ENCODE data around the gene KRT7.

KRT7 gene

GRCh38 chr12:52259657-52260243 lies 26.7 kb downstream of the KRT7 start:
- H3K4me3 ChIP-seq (ENCODE audit: low read depth, low read length), result no peak overlapping the region
- DNase-seq (ENCODE audit: low read depth), result no peak
- TF ChIP-seq CTCF (IDR thresholded peaks at IDR 0.05; ENCODE audit: control insufficient read depth, extremely low read depth, insufficient read depth), result no peak

GRCh38 chr12:52260361-52261207 lies 27.5 kb downstream of the KRT7 start:
- H3K4me3 ChIP-seq (ENCODE audit: low read depth, low read length), result no peak overlapping the region
- no peak for TF ChIP-seq CTCF (IDR thresholded peaks at IDR 0.05; ENCODE audit: control insufficient read depth, extremely low read depth, insufficient read depth)
- DNase-seq (ENCODE audit: low read depth), result no peak

GRCh38 chr12:52261208-52261484 lies 28.1 kb downstream of the KRT7 start:
- no peak overlapping the region for H3K4me3 ChIP-seq (ENCODE audit: low read depth, low read length)
- TF ChIP-seq CTCF (IDR thresholded peaks at IDR 0.05; ENCODE audit: control insufficient read depth, extremely low read depth, insufficient read depth), result no peak
- no peak for DNase-seq (ENCODE audit: low read depth)

- TF ChIP-seq CTCF (IDR thresholded peaks at IDR 0.05; ENCODE audit: control insufficient read depth, extremely low read depth, insufficient read depth), result no peak
- DNase-seq (ENCODE audit: low read depth), result no peak
- H3K4me3 ChIP-seq (ENCODE audit: low read depth, low read length), result no peak overlapping the region
These were observed 29.2 kb downstream of the KRT7 start for GRCh38 chr12:52262286-52262685.

GRCh38 chr12:52263761-52264434 lies 30.9 kb downstream of the KRT7 start:
- H3K4me3 ChIP-seq (ENCODE audit: low read depth, low read length), result no peak overlapping the region
- DNase-seq (ENCODE audit: low read depth), result no peak
- no peak for TF ChIP-seq CTCF (IDR thresholded peaks at IDR 0.05; ENCODE audit: control insufficient read depth, extremely low read depth, insufficient read depth)

- TF ChIP-seq CTCF (IDR thresholded peaks at IDR 0.05; ENCODE audit: control insufficient read depth, extremely low read depth, insufficient read depth), result no peak
- no peak for DNase-seq (ENCODE audit: low read depth)
These were observed 31.4 kb downstream of the KRT7 start for GRCh38 chr12:52264435-52264825.

More at GRCh38 chr12:52264435-52264825, 31.4 kb downstream of the KRT7 start:
- no peak overlapping the region for H3K4me3 ChIP-seq (ENCODE audit: low read depth, low read length)

Data from LNCaP clone FGC (cell line).